Body of pancreas (tissue), 4 donors: ENCODE results near the gene COL4A6.

Source experiments
- CTCF ChIP-seq, 7 experiments: fragments of 450-650 bp in 4 of 7; fragments of 200-600 bp in 3 of 7; sonication (generic) in 3 of 7; IDR thresholded peaks; one replicate each; pipeline ENCODE4 v1.5.1; 2016 to 2019; ENCODE audit warnings: antibody characterized with exemption in 7 of 7
- POLR2A ChIP-seq, 3 donors: fragments of 450-650 bp; IDR thresholded peaks; one replicate each; pipeline ENCODE4 v1.6.1; 2016; ENCODE audit warnings: antibody characterized with exemption in 3 of 3, mild to moderate bottlenecking in 2 of 3

GRCh38 chrX:108359806-108360602, 78.2 kb downstream of the COL4A6 start:
- TF ChIP-seq CTCF (IDR thresholded peaks at IDR 0.05) (no peak), POLR2A (IDR thresholded peaks at IDR 0.05) (no peak)
